GM18498 (cell line): ENCODE measurements around the gene KIF4A.
"Not testable (repeated sequence)": the region's sequence is repeated elsewhere in the genome, so short reads cannot be mapped to it uniquely, and the experiment has no call there.

ENCODE experiments used
- ATAC-seq: cut with Tn5 transposase; IDR thresholded peaks from one replicate; pipeline ENCODE4 v1.9.1; 2021; ENCODE audit warnings: mild to moderate bottlenecking, moderate library complexity; ENCODE audit not compliant: unreplicated experiment

Gene KIF4A, protein sequence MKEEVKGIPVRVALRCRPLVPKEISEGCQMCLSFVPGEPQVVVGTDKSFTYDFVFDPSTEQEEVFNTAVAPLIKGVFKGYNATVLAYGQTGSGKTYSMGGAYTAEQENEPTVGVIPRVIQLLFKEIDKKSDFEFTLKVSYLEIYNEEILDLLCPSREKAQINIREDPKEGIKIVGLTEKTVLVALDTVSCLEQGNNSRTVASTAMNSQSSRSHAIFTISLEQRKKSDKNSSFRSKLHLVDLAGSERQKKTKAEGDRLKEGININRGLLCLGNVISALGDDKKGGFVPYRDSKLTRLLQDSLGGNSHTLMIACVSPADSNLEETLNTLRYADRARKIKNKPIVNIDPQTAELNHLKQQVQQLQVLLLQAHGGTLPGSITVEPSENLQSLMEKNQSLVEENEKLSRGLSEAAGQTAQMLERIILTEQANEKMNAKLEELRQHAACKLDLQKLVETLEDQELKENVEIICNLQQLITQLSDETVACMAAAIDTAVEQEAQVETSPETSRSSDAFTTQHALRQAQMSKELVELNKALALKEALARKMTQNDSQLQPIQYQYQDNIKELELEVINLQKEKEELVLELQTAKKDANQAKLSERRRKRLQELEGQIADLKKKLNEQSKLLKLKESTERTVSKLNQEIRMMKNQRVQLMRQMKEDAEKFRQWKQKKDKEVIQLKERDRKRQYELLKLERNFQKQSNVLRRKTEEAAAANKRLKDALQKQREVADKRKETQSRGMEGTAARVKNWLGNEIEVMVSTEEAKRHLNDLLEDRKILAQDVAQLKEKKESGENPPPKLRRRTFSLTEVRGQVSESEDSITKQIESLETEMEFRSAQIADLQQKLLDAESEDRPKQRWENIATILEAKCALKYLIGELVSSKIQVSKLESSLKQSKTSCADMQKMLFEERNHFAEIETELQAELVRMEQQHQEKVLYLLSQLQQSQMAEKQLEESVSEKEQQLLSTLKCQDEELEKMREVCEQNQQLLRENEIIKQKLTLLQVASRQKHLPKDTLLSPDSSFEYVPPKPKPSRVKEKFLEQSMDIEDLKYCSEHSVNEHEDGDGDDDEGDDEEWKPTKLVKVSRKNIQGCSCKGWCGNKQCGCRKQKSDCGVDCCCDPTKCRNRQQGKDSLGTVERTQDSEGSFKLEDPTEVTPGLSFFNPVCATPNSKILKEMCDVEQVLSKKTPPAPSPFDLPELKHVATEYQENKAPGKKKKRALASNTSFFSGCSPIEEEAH

GRCh38 chrX:70289793-70290770, at the start of gene KIF4A, which contains the start of gene PDZD11:
KIF4A (plus strand) TSS chrX:70290104; CDS start chrX:70290459, 355 bp downstream.
PDZD11 (minus strand) TSS chrX:70289927; CDS start chrX:70289341, 586 bp downstream.
- peak; percentile 99 for ATAC-seq

GRCh38 chrX:70240751-70241150, 49.2 kb upstream of the KIF4A start:
- ATAC-seq, result no peak

DNA sequence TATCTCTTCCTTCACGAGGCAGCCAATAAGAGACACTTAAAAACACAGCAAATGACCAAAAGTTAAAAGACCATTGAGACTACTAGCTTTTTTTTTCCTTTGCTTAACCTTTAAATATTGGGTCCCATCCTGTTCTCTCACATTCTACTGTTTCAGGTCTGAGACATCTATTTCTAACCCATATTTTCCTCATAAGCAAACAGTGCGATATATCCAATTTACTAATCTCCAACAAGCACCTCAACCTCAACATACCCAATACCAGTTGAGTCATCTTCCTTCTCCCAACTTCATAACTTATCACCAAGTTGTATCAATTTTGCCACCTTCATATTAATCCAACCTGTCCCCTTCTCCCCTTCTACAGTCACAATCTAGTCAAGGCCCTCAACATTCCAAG, 48.4 kb upstream of the KIF4A start:
- ATAC-seq, result no peak

GRCh38 chrX:70243601-70244000, 46.3 kb upstream of the KIF4A start:
- not testable (repeated sequence) for ATAC-seq

GRCh38 chrX:70244881-70245280, 45.0 kb upstream of the KIF4A start:
- ATAC-seq, result no peak

GRCh38 chrX:70247252-70247651, 42.7 kb upstream of the KIF4A start:
- no peak for ATAC-seq

- ATAC-seq, result no peak
These were observed 37.4 kb upstream of the KIF4A start for GRCh38 chrX:70252491-70252890.

DNA sequence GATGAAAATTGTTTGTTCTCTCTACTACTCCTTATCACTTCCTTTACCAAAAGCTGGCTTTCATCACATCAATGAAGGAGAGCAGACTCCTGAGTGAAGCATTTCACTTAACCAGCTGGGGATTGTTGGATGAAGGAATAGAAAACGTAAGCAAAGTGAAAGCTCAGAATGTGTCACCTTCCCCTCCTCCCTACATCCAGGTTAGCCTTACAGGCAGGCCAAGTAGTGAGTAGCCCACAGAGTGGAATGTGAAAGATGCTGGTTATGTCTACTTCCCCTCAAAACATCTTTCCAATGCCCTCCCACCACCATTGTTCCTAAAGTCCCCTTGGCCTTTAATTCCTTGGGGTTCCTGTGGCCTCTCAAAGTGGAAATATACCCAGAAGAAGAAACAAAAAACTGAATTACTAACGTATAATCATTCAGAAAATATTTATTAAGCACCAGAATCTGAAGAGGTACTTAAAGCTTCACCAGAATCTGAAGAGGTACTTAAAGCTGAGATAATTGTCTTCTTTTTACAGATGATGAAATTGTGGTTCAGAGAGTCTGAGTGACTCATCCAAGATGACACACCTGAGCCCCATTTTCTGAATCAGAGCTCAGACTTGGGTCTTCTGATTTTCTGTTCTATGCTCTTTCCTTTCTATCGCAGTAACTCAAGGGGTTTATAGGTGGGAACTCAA, 36.4 kb upstream of the KIF4A start:
- ATAC-seq, result no peak

DNA sequence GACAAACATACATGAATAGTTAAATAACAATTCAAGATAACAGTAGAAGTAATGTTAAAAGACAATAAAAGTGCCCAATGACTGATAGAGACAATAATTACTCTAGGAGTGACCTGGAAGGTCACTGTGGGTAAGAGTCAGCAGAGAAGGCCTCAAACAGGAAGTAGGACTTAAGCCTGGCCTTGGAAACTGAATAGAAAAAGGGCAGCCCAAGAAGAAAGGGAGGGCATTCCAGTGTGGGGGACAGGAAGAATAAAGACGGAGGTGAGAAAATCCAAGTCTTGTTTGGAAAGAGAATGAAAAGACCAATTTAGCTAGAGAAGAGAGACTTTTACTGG, 35.9 kb upstream of the KIF4A start:
- ATAC-seq, result no peak

DNA sequence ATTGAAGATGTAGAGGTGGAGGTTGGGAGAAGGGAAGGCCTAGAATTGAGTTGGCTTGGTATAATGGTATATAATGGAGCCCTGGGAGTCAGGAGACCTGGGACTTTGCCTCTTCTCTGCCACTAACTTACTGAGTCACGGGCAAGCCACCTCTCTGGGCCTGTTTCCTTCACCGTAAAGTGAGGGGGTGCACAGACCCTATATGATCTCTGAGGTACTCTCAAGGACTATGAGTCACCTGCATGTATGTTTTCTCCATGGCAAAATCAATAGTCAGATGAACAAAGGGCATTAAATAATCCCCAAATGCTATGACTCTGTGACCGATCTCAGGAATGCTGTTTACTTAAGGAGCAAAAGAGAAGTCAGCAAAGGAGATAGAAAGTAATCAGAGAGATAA, 35.0 kb upstream of the KIF4A start:
- no peak for ATAC-seq

DNA sequence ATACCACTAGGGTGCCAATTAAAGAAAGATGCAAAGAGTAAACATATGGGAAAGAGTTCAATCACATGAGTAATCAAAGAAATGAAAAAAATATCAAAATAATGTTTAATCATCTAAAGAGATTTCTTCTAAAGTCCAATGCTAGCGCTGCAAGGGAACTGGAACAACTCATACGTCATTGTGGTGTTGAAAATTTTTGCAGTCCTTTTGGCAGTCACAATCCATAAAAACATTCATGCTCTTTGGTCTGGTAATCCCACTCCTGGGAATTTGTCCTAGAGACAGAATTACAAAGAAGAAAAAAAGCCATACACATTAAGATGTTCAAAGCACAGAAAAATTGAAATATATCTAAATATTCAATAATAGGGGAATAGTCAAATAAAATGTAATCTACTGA, 34.5 kb upstream of the KIF4A start:
- no peak for ATAC-seq

DNA sequence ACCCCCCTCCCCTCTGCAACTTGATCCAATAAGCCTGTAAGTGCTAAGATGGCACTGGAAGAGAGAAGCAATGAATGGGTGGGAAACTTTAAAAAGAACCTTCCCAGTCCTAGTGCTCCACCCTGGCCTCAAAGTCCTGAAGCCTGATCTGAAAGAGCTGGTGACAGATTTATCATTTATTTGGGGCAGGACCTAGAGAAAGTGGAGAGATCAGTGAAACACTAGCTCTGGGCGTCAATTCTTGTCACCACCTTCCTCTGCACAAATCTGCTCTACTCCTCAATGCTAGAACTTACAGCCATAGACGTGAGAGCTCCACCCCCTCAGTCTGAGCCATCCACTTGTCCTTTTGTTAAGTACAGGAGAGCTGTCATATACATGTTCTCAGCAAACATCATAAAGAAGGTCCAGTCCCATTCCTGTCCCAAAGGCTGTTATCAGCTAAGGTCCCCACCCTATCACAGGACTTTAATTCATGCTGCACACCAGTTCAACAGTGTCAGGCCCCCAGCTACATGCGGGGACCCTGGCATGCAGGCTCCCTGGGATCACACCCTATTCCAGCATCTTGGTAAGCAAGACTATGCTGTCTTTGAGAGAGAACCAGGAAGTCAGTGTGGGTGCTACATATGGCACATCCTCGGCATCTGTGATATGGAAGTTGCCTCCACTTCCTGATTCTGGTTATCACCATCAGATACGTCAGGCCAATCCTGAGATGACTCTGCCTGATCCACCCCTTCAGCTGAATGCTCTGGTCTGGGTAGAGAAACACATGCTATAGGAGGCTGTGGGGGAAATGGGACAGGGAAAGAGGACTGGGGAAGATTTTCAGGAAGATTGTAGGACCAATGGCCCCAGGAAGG, 32.2 kb upstream of the KIF4A start:
- ATAC-seq, result no peak

DNA sequence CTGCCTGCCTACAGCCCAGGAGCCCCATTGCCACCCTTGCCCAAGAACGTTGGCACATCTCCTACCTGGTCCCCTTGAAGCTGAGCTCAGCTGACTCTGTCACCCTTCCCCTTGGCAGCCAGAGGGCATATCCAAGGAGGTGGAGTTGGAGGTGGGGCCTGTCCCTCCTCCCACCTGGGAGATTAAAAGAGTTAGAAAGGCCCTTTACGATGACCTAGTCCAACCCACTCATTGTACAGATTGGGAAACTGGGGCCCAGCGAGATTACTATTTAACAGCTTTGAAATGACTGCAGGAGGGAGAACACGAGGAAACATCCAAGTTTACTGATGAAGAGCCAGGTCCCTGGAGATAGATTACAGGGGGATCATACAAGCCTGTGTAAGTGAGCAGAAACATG, 29.8 kb upstream of the KIF4A start, which contains the start of gene P2RY4:
P2RY4 (minus strand) TSS at position 101 of the 400 bp plus-strand sequence. CDS start 580 bp downstream, outside the sequence.
- no peak for ATAC-seq

DNA sequence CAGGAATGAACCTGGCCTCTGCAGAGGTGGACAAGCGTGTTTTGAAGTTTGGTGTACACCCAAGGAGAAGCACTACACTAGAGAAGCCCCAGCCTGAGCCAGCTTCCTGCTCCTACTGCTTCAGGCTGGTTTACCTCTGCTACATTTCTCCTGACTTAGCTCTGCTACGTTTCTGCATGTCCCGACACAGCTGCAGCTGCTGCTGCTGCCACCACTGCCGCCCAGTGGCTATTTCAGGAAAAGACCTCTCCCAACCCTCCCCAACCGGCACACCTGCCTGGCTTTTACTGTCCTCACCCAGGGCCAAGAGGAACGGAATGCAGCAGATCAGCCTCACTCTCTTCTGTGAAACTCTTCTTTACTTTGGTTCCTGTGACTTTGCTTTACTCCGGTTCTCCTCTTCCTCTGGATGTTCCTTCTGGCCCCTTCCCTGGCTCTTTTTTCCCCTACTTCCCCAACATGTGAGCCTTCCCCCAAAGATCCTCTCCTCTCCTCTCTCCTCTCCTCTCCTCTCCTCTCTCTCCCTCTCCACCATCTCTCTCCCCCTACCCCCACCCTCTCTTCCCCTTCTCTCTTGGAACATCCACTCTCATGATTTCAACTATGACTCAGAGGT, 26.8 kb upstream of the KIF4A start:
- no peak for ATAC-seq

DNA sequence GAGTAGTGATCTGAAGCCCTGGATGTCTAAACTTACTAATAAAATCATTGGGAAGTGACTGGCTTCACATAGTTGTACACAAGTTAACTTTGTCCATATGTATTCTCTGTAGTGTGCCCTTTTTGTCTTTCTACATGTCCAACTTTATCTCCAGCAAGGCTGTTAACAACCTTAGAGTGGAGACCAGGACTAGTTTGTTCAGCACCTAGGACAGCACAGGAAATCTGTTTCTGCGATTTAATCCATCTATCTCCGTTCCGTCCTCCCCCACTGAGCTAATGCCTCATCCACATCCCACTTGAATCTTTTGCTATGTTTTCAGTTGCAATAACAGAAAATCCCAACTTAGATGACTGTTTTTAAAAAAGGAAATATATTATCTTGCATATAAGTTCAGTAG, 25.1 kb upstream of the KIF4A start:
- ATAC-seq, result no peak

GRCh38 chrX:70268034-70268433, 21.9 kb upstream of the KIF4A start, which contains the start of gene ARR3:
ARR3 (plus strand) TSS chrX:70268334; CDS start chrX:70269386, 1,052 bp downstream.
- ATAC-seq, result no peak

GRCh38 chrX:70274029-70274428, 15.9 kb upstream of the KIF4A start:
- not testable (repeated sequence) for ATAC-seq

GRCh38 chrX:70279081-70279480, 10.8 kb upstream of the KIF4A start:
- ATAC-seq, result no peak
